ENCODE results near the gene ISLR2. TPM values are rescaled to one million over a fixed set of nuclear protein-coding genes. Genes with fewer than 3 reads are reported as not detected.
A peak's percentile ranks its signal among the peaks of the same experiment; 100 is the strongest.
"Not testable (repeated sequence)": the region's sequence is repeated elsewhere in the genome, so short reads cannot be mapped to it uniquely, and the experiment has no call there.

ISLR2 gene
- total and polyA plus RNA-seq, 2 donors (not counting 3 experiments of a cell fraction or from before 2014, with no cell fraction given), result not detected

GRCh38 chr15:74099963-74100733 is 30.2 kb upstream of the ISLR2 start:
- dilution Hi-C loops (cut with MboI; ENCODE audit: extremely low pct_ligation_motif_present, low sequenced_read_pairs); H3K9me1 ChIP-seq (replicated peaks; ENCODE audit: control insufficient read depth, extremely low read depth, insufficient read depth, low read length); H3K79me2 ChIP-seq (ENCODE audit: control insufficient read depth, insufficient read depth, low read length); H3K4me2 ChIP-seq (ENCODE audit: insufficient read depth, low read length); H3K27me3 ChIP-seq (ENCODE audit: control insufficient read depth in 2 of 2, insufficient read depth in 2 of 2, low read length in 2 of 2); H3K9me3 ChIP-seq (replicated peaks; ENCODE audit: control insufficient read depth, insufficient read depth, low read length); CTCF ChIA-PET; H3K4me1 ChIP-seq (ENCODE audit: control insufficient read depth, extremely low read depth, insufficient read depth, low read length); H4K20me1 ChIP-seq (replicated peaks; ENCODE audit: control insufficient read depth, extremely low read depth, insufficient read depth, low read length); H3K36me3 ChIP-seq (ENCODE audit: control insufficient read depth in 2 of 2, extremely low read depth in 1 of 2, insufficient read depth in 2 of 2, low read length in 2 of 2); H3K27ac ChIP-seq (ENCODE audit: insufficient read depth, low read depth, low read length); POLR2A ChIA-PET; intact Hi-C loops (cut with micrococcal nuclease): not testable (repeated sequence)
- TSS peak; percentile 96 for BruUV-seq (replicated peaks)
- peak overlapping the region; percentile 23 for H3K9ac ChIP-seq (replicated peaks; ENCODE audit: extremely low read depth, insufficient read depth, low read length)
- peak overlapping the region; percentile 90 for H2AFZ ChIP-seq (ENCODE audit: low read depth, low read length)
- H3K4me3 ChIP-seq (replicated peaks in 1 of 3; ENCODE audit: insufficient read depth in 1 of 3, low read depth in 1 of 3, low read length in 3 of 3), result peak overlapping the region in 1 of 3 experiments; percentile 28
- FAIRE-seq (peak; percentile 84), DNase-seq (ENCODE audit: low read depth, low spot score) (peak; percentile 87)
- TF ChIP-seq, protein P1, sequence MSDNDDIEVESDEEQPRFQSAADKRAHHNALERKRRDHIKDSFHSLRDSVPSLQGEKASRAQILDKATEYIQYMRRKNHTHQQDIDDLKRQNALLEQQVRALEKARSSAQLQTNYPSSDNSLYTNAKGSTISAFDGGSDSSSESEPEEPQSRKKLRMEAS (IDR thresholded peaks at IDR 0.05; ENCODE audit: insufficient read depth, insufficient read length), result peak; percentile 28

DNA sequence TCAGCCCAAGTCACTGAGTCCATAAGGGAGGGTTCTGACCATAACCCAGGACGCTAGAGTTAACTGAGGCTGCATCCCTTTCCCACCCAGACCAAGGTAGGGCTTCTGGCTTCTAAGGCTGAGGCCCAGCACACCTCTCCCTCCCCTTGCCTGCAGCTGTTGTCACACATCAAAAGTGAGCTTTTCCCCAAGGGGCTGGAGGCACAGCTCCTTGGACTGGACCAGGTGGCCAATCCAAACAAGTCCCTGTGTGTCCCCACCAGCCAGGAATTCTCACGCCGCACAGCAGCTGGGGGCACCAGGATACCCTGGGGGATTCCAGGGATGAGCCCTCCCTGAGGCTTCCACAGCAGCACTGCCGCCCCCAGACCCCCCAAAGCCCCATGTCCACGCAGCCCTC is 22.3 kb upstream of the ISLR2 start:
- Histone ChIP-seq H2AFZ (ENCODE audit: low read depth, low read length) (no peak overlapping the region), H3K9me3 (replicated peaks; ENCODE audit: control insufficient read depth, insufficient read depth, low read length) (no peaks in the 10 kb centered on the region), H3K27me3 (ENCODE audit: control insufficient read depth in 2 of 2, insufficient read depth in 2 of 2, low read length in 2 of 2) (no peaks in the 10 kb centered on the region), H3K79me2 (ENCODE audit: control insufficient read depth, insufficient read depth, low read length) (no peaks in the 10 kb centered on the region), H3K9me1 (replicated peaks; ENCODE audit: control insufficient read depth, extremely low read depth, insufficient read depth, low read length) (no peaks in the 10 kb centered on the region), H3K9ac (replicated peaks; ENCODE audit: extremely low read depth, insufficient read depth, low read length) (no peak overlapping the region), H4K20me1 (replicated peaks; ENCODE audit: control insufficient read depth, extremely low read depth, insufficient read depth, low read length) (no peaks in the 10 kb centered on the region), H3K27ac (ENCODE audit: insufficient read depth, low read depth, low read length) (no peak overlapping the region), H3K4me2 (ENCODE audit: insufficient read depth, low read length) (no peak overlapping the region), H3K4me3 (replicated peaks in 1 of 3; ENCODE audit: insufficient read depth in 1 of 3, low read depth in 1 of 3, low read length in 3 of 3) (no peak overlapping the region), H3K4me1 (ENCODE audit: control insufficient read depth, extremely low read depth, insufficient read depth, low read length) (no peaks in the 10 kb centered on the region), H3K36me3 (ENCODE audit: control insufficient read depth in 2 of 2, extremely low read depth in 1 of 2, insufficient read depth in 2 of 2, low read length in 2 of 2) (no peaks in the 10 kb centered on the region)
- DNase-seq (ENCODE audit: low read depth, low spot score) (no peak), FAIRE-seq (no peak)
- ChIA-PET POLR2A (no interaction called here), CTCF (interaction anchor here (1.3 kb wide), 1 partner anchor 213 kb away, joined by 4 read pairs; no protein-coding TSS in a partner anchor)
- intact Hi-C loops (cut with micrococcal nuclease) (no loop called here), dilution Hi-C loops (cut with MboI; ENCODE audit: extremely low pct_ligation_motif_present, low sequenced_read_pairs) (no loop called here)
- BruUV-seq (replicated peaks), result no TSS peak
- no peak for TF ChIP-seq EZH2 (IDR thresholded peaks at IDR 0.05; ENCODE audit: borderline replicate concordance, low read depth, low read length, severe bottlenecking)
- TF ChIP-seq JUN (IDR thresholded peaks at IDR 0.05; ENCODE audit: borderline replicate concordance, insufficient read depth, insufficient read length, low read depth), result no peak
- TF ChIP-seq POLR2A (IDR thresholded peaks at IDR 0.05; ENCODE audit: low read depth, low read length), result no peak
- TF ChIP-seq MYC (IDR thresholded peaks at IDR 0.05; ENCODE audit: low read depth, low read length), result no peak
- no peak for TF ChIP-seq GATA2 (IDR thresholded peaks at IDR 0.05; ENCODE audit: insufficient read depth, insufficient read length, low read depth, low read length)
- TF ChIP-seq, protein P1 (IDR thresholded peaks at IDR 0.05; ENCODE audit: insufficient read depth, insufficient read length), result no peak
- no peak for TF ChIP-seq CTCF (IDR thresholded peaks at IDR 0.05; ENCODE audit: extremely low read depth in 1 of 2, insufficient read depth in 1 of 2, low read depth in 1 of 2, low read length in 2 of 2)
- TF ChIP-seq FOS (IDR thresholded peaks at IDR 0.05; ENCODE audit: borderline replicate concordance, insufficient read depth, low read length), result no peak
- no peak for TF ChIP-seq POLR2AphosphoS5 (IDR thresholded peaks at IDR 0.05; ENCODE audit: insufficient read depth, low read depth, low read length)
